NCI-H2029 treated with DMSO at 0.1 percent for 48 hours (cell line): ENCODE measurements around the gene TMEM14C.

Experiments used
- DNase-seq: peaks from one replicate; lab custom pipeline; 2025; lab: John Stamatoyannopoulos, UW

The TMEM14C gene

DNA sequence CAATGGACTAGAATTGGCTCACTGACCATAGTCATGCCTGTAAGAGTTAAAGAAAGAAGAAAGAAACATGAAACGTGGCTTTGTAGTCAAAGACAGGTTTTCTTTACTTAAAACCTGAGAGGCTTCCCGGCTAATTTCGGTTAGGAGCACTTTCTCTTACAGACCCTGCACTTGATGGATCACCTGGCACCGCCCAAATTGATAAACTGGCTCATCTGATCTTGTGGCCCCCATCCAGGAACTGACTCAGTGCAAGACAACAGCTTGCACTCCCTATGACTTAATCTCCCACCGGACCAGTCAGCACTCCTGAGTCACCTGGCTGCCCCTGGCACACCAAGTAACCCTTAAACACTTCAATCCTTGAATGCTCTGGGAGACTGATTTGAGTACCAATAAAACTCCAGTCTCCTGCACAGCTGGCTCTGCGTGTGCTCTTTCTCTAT lies 37.0 kb downstream of the TMEM14C start:
- no peak for DNase-seq

DNA sequence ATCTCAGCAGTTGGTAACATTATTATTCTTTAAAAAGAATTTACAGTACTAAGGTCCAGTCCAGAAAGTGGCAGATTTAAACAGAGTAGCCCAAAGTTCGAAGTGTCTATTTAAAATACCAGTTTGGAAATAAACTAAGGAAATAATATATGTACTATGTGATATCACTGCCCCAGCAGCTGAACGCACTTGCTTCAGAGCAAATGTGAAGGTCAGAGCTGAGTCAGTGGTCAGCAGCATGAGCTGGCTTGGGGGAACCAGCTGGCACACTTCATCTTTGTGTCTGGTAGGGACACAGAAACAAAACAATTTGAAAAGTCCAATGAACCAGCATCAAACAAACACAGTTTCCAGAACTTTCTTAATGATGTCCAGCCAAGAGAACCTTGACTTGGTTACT lies 40.1 kb downstream of the TMEM14C start:
- DNase-seq, result no peak

DNA sequence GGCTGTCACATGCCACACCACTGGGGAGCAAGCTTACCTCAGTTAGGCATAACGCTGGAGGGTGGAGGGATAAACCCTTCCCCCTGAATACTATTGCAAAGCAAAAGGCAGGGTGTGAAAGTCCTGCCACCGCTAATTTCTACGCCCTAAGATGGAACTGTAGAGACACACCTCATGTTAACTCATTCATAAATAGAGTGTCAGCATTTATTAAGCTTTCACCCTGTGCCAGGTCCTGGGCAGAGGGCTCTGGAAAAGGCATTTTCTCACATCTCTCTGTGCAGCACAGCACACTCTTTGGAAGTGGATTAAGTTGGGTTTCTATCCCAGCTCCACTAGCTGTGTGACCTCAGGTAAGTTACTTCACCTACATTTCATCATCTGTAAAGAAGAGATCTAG lies 46.5 kb downstream of the TMEM14C start:
- no peak for DNase-seq

DNA sequence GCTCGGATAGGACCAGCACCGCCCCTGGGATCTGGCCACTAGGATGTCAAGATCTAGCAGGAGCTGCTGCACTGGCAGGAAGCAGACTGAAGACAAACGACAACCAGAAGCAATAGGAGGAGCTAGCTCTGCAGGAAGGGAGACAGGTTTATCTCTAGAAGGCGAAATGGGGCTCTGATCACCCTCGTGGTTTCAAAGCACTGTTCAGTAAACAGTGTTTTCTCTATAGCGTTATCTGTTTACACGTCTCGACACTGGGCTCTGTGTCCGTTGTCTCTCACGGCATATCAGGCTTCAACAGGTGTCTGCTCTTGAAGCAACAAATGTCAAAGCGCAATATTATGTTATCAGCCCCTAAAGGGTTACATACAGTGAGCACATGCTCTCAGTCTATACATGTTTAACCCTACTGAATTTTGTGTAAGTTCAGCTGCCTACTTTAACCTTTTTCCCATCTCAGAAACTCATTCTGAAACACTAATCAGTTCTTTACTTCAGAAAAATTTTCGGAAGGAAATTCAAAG lies 48.6 kb downstream of the TMEM14C start:
- DNase-seq, result peak; percentile 26

DNA sequence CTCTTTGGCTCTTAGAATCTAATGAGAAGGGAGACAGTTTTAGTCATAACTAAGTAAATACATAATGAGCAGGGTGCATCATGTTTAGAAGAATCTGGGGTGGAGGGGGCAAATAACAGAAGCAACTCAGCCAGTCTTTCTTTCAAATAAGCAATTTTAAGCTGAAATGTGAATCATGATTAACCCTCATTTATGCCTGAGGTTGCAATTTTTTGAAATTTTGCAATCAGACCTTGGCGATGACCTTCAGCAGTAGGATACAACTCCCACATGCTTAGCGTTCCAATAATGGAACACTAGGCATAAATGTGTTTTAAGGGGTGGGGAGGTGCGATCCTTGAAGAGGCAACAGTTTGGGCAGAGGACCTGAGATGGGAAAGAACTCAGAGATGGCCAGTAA lies 55.4 kb downstream of the TMEM14C start:
- DNase-seq, result no peak

DNA sequence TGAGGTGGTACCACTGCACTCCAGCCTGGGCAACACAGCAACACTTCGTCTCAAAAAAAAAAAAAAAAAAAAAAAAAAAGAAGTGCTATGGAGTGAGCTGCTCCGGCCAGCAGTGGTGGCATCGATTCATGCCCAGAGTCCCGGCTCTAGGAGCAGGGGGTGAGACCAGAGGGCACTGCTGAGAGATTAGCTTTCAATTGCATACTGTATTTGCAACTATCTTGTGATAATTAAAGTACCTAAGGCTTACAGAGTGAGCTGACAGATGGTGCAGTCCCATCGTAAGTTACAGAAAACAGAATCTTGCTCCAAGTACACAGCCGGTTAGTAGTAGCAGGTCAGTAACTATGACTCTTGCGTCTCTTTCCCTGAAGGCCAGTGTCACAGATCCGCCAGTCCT lies 56.2 kb downstream of the TMEM14C start:
- DNase-seq, result no peak
